ENCODE measurements around the gene EGFL7. TPM values are rescaled to one million over a fixed set of nuclear protein-coding genes. Genes with fewer than 3 reads are reported as not detected.

EGFL7 gene
- total and polyA plus RNA-seq, 2 of the 13 experiments (the other 11 are each of a cell fraction or from before 2014, with no cell fraction given), result 0.20 to 5.1 TPM

DNA sequence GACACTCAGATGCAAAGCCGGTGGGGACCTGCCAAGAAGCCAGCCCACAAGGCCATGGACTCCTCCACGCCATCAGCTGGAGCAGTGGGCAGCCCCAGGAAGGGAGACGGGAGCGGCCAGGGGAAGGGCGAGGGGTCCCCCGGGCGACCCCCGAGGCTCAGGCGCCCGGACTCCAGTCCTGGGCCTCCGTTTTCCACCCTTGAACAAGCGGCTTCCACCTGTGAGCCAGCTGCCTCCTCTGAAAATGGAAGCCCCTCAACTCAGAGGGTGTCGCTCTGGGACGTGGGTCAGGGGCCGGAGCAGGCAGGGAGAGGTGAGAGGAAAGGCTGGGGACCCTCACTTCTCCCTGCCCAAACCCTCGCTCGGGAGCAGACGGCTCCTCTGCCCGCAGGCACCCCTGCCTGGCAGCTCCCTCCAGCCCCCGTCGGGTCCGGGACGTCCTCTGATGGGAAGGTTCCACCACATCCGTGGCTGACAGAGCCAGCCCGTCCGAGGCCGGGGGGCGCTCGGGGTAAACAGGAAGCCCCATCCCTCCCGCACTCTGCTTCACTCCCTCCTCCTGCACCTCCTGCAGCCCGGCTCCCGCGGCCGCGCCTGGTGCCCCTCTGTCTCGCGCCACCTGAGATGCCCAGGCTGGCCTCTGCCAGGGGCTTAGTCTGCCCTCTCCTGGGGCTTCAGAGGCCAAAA, 3.7 kb upstream of the EGFL7 start:
- Histone ChIP-seq H3K27me3 (ENCODE audit: control insufficient read depth in 1 of 2, insufficient read depth in 2 of 2, low read length in 2 of 2) (peaks cover 50 to 95% of the 10 kb centered on the region in 2 experiments), H3K4me2 (ENCODE audit: low read depth, low read length) (peak overlapping the region; percentile 9; the same call in 1 of the 2 replicates), H3K27ac (ENCODE audit: extremely low read length, insufficient read depth, low read length) (no peak overlapping the region), H3K4me3 (replicated peaks in 1 of 3; ENCODE audit: insufficient read depth in 1 of 3, low read depth in 2 of 3, low read length in 3 of 3) (no peak overlapping the region; a peak in 1 of 6 replicates), H3K4me1 (ENCODE audit: insufficient read depth, low read length) (peaks cover 28% of the 10 kb centered on the region), H3K9ac (ENCODE audit: insufficient read depth, low read depth, low read length) (no peak overlapping the region), H4K20me1 (ENCODE audit: insufficient read depth, low read length) (no peaks in the 10 kb centered on the region), H3K9me3 (ENCODE audit: low read length) (no peaks in the 10 kb centered on the region), H3K79me2 (ENCODE audit: insufficient read depth, low read length) (no peaks in the 10 kb centered on the region), H3K36me3 (replicated peaks in 1 of 2; ENCODE audit: control insufficient read depth in 1 of 2, insufficient read depth in 2 of 2, low read length in 2 of 2) (no peaks in the 10 kb centered on the region), H2AFZ (ENCODE audit: low read length) (no peak overlapping the region)
- BruUV-seq (replicated peaks), result no TSS peak
- FAIRE-seq, result no peak
- no peak for TF ChIP-seq TCF7L2 (IDR thresholded peaks at IDR 0.05; ENCODE audit: low read depth, low read length)
- no peak for TF ChIP-seq ARNT2 (CRISPR knock-in tag; IDR thresholded peaks at IDR 0.05; ENCODE audit: low read depth)
- no peak for TF ChIP-seq ZNF235 (CRISPR knock-in tag; IDR thresholded peaks at IDR 0.05; ENCODE audit: borderline replicate concordance)
- no peak for TF ChIP-seq RFX3 (CRISPR knock-in tag; IDR thresholded peaks at IDR 0.05)
- no peak for TF ChIP-seq SMAD9 (CRISPR knock-in tag; IDR thresholded peaks at IDR 0.05)
- no peak for TF ChIP-seq SOX5 (CRISPR knock-in tag; IDR thresholded peaks at IDR 0.05; ENCODE audit: borderline replicate concordance)
- TF ChIP-seq ZNF816 (CRISPR knock-in tag; IDR thresholded peaks at IDR 0.05; ENCODE audit: borderline replicate concordance), result no peak
- WGBS (ENCODE audit: low lambda C conversion rate), result 49% methylated on average over 17 of the region's 37 CpGs
- ChIA-PET POLR2A (no interaction called here), CTCF (ENCODE audit: low intra/inter-chr PET ratio, low total read pairs) (no interaction called here)
- ATAC-seq, result no peak
- intact Hi-C loops (cut with micrococcal nuclease; ENCODE audit: unreplicated experiment), result no loop called here
- DNase-seq (ENCODE audit: low spot score), result no peak
- in situ Hi-C loops (cut with HindIII; ENCODE audit: extremely low pct_ligation_motif_present, low pct_unique_long_range_greater_than_20kb), result no loop called here

Measured in HepG2 (cell line).